NAMALWA (cell line): ENCODE measurements around the gene PLCG2.
"Not testable (repeated sequence)": the region's sequence is repeated elsewhere in the genome, so short reads cannot be mapped to it uniquely, and the experiment has no call there.

Experiments
- DNase-seq: peaks from one replicate; pipeline ENCODE4 v3.0.0-alpha.2; 2015; ENCODE audit warnings: low spot score

Gene PLCG2

DNA sequence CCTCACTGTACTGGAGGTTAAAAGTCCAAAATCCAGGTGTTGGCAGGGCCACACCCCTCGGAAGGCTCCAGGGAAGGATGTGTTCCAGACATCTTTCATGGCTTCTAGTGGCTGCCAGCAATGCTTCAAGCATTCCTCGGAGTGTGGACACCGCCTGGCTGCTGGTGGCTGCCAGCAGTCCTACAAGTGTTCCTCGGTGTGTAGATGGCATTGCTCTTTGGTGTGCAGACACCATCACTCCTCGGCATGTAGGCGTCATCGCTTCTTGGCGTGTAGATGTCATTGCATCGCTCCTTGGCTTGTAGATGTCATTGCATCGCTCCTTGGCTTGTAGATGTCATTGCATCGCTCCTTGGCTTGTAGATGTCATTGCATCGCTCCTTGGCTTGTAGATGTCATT lies 98.4 kb downstream of the PLCG2 start:
- DNase-seq = not testable (repeated sequence)

DNA sequence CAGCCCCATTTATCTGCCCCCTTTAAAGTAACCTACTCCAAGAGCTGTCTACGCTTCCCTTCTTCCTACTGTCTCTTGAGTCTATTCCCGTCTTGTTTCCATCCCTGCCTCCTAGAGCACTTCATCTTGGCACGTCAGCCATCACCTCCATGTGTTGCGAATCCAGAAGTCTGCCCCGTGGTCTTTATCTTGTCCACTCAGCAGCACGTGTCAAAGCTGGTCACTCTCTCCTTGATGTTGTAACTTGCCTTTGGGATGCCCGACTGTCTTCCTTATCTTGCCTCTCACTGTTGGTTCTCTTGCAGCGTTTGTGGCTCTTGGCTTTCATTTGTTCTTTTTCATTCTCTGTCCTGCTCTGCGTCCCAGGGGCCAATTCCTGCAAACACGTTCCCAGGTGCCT lies 99.4 kb downstream of the PLCG2 start:
- no peak for DNase-seq

DNA sequence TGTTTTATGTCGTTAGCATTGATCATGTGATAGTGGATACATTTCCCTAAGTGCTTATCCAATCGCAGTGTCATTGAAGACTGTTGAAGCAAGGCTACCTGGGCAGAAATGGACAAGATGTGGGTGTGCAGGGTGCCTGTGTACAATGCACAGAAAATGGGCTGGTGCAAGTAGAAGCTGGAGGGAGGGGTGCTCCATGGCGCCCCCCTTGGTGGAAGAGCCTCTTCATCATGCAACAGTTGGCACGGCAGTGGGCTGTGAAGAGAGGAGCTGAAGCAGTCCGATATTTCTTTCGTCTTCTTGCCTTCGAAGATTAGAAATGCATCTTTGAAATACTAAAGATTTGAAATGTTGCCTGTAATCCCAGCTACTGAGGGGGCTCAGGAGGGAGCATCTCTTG lies 100.5 kb downstream of the PLCG2 start:
- DNase-seq = peak; percentile 55

DNA sequence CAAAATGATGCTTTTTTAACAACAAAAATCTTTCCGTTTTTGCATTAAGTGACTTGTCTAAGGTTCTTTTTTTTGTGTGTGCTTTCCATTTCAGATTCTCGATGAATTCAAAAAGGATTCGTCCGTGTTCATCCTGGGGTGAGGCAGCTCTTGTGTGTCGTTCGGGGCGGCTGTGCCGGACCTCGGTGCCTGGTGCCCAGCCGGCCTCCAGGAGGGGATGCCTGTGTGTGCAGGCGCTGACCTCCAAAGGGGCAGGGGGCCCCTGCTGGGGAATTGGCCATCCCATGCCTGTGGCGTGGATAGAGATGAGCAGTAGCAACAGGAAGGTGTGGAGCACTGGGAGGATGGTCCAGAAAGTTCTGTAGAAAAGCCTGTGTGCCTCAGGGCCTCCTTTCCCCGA lies 101.7 kb downstream of the PLCG2 start:
- DNase-seq = no peak

DNA sequence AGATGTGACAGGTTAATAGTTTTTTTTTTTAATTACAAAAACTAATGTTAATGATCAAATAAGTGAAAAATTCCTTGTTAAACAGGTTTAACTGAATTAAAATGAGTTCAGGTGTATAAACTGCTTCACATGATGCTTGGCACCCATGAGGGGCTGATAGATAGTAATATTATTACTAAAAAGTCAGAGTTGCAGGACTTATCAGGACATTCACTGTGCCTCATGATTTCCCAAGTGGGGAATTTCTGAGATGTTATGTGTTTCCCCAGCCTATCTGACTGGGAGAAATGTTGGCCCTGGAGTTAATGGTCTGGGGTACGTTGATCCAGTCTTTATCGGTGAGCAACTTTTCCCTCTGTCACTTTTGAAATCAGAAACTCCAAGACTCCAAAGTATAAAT lies 102.1 kb downstream of the PLCG2 start:
- no peak for DNase-seq

- DNase-seq = no peak
Observed at GRCh38 chr16:81882559-81882958, 103.5 kb downstream of the PLCG2 start.

DNA sequence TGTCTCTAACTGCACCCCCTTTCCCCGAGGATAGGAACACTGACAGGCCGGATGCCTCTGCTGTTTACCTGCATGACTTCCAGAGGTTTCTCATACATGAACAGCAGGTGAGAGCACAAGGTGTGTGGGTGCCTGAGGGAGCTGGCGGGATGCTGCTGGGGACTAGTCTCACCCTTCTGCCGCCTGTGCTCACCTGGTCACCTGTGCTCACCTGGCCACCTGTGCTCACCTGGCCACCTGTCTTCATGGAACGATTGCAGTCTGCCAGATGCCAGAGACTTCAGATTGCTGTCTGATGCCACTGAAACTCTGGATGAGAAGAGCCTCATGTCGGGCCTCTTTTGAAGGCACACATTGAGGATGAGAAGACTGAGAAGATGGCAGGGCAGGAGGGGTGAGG lies 104.1 kb downstream of the PLCG2 start:
- no peak for DNase-seq

DNA sequence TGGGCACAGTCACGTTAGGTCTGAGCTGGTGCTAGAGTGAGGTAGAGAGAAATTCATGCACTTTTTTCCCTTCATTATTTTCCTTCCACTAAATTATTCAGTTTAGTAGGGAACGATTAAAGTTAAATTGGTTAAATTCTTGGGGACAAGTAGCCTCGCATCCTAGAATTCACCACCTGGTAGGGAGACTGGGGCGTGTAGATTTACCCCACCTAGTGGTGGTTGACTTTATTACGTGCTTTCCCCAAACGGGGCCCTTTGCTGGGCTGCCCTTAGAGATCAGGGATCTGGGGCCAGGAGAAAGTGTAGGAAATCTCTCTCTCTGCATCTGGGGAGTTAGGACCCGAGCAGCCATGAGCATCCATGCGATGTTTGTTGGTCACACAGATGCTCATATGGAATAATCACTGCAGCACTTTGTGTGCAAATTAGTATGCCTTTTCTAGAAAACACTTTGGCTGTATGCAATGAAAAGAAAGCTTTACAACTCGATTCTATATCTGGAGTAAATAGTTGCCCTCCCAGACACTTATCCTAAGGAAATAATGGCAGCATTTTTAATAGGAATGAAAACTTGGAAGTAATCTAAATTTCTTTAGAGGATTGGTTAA lies 107.0 kb downstream of the PLCG2 start:
- DNase-seq = peak; percentile 65

- no peak for DNase-seq
Observed at GRCh38 chr16:81888520-81889394, 109.7 kb downstream of the PLCG2 start.

DNA sequence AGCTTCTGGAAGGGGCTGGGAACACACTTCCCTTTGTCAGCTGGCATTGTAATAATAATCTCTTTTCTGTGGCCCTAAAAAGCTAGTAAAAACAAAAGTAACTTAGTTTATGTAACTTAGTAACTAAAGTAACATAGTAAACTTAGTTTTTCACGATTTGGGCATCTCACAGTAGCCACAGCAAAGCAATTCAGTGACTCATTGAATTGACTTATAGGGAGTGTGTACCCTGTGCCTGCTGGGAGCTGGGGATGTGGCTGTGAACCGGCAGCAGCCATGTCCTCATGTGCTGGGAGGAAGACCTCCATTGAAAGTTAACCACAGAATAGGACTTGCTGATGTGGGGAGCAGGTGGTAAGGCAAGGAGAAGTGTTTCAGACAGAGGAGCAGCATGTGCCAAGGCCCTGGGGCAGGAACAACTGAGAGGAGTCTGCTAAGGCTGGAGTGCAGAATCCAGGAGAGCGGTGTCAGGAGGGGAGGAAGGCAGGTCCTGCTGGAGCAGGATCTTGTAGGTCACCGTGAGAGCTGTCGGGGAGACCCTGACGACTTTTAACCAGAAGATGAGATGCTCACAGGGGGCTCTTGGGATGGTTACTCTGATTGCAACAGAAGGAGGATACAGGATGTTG lies 112.8 kb downstream of the PLCG2 start:
- no peak for DNase-seq

- DNase-seq = no peak
Observed at GRCh38 chr16:81894592-81894991, 115.5 kb downstream of the PLCG2 start.

DNA sequence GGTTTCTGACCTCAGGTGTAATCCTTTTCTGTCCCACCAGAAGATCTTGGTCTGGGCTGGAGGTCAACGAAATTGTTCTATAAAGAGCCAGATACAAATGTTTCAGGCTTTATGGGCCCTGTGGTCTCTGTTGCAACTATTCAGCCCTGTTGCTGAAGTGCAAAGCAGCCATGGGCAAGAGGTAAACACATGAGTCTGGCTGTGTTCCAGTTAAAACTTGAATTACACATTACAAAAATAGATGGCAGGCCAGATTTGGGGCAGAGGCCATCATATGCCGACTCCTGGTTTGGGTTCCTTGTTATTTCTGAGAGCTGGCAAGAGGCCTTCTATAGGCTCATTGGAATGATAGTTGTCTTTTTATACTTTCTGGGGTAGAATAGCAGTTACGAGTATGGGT lies 117.8 kb downstream of the PLCG2 start:
- DNase-seq = no peak

GRCh38 chr16:81899601-81900000 lies 120.5 kb downstream of the PLCG2 start:
- no peak for DNase-seq

DNA sequence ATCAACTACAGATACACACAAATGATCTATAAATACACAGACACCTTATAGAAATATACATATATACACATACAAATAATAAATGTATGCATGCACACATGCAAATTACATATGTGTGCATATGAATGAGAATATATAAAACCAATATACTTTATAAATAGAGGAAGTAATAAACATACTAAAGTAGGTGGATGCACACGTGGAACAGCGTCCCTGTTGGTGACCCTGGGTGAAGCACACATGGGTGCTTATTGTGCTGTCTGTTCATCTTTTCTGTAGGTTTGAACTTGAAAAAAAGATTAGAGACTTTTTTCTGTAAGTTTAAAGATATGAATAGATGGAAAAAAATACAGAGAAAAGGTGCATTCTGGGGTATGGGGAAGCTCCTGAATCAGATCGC lies 120.9 kb downstream of the PLCG2 start:
- DNase-seq = no peak

GRCh38 chr16:81900456-81900855 lies 121.4 kb downstream of the PLCG2 start:
- no peak for DNase-seq

GRCh38 chr16:81901484-81901883 lies 122.4 kb downstream of the PLCG2 start:
- DNase-seq = no peak

DNA sequence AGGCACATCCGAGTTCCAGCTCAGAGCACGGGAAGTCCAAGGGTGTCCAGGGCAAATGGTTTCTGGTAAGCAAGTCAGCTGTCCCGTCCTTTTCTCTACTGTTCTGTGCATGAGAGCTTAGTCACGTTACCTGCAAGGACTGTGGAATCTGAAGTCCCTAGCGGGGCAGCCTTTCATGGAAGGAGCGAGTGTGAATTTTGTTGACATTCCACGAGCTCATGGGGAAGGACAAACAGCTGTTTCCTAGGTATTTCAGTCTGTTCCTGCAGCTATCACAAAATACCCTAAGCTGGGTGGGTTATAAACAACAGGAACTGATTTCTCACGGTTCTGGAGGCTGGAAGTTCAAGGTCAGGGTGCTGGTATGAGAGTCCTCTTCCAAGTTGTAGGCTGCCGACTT lies 122.9 kb downstream of the PLCG2 start:
- DNase-seq = no peak

- no peak for DNase-seq
Observed at GRCh38 chr16:81904320-81904719, 125.2 kb downstream of the PLCG2 start.

DNA sequence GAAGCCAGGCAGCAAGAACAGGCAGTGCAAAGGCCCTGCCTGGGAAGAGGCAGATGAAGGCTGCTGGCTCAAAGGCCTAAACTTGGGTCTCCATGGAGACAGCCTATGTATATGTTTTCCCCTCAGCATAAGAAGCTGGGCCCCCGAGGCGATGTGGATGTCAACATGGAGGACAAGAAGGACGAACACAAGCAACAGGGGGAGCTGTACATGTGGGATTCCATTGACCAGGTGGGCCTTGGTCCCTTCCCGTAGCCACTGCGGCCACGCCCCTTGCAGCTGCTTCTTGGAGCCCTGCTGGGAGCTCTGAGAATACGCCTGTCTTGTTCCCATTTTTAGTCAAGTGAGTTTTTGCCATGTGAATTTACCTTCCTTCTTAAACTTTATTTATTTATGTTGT lies 126.2 kb downstream of the PLCG2 start:
- peak; percentile 24 for DNase-seq

DNA sequence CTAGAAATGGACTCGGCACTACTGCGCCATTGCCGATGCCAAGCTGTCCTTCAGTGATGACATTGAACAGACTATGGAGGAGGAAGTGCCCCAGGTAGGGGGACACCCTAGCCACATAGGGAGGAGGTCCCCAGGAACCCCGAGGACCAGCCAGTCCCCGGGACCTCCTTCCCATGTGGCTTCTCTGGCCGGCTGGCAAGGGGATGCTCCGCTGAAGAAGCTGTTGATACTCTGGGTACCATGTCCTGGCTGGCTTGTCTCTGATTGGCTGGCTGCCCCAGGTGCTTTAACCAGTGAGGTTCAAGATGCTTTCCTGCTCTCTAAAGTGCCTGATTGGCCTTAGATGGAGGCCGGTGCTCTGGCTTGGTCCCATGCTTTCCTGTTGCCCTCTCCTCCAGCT lies 128.6 kb downstream of the PLCG2 start:
- no peak for DNase-seq

GRCh38 chr16:81908466-81909262 lies 129.6 kb downstream of the PLCG2 start:
- DNase-seq = no peak

- DNase-seq = no peak
Observed at GRCh38 chr16:81910366-81910885, 131.3 kb downstream of the PLCG2 start.
